Endothelial cell of umbilical vein (primary cell): ENCODE results near the gene PDSS2. TPM values are rescaled to one million over a fixed set of nuclear protein-coding genes. Genes with fewer than 3 reads are reported as not detected.

ENCODE experiments used
- BruUV-seq: library from RNA; stranded (reverse); fragments of 400-500 nt; replicated peaks from 2 replicates; lab custom pipeline; 2021; lab: Mats Ljungman, UMichigan
- CTCF ChIA-PET: fragments of 300-600, 350-600 bp; sonication (Branson Sonifier 250); formaldehyde crosslinking; loops from one replicate; lab custom pipeline; 2021; ENCODE audit warnings: antibody characterized with exemption, inconsistent platforms; lab: Charles Lee
- POLR2A ChIA-PET: fragments of 300-600, 350-600 bp; sonication (Branson Sonifier 250); formaldehyde crosslinking; loops from one replicate; lab custom pipeline; 2021; ENCODE audit warnings: antibody characterized with exemption, inconsistent platforms; lab: Charles Lee
- DNase-seq: peaks from one replicate; pipeline ENCODE4 v3.0.0-alpha.2; 2011; ENCODE audit warnings: low read depth, low spot score
- FAIRE-seq: peaks from 2 replicates; lab custom pipeline; 2011; peaks lifted over from hg19 to GRCh38; lab: Jason Lieb, UNC
- H2AFZ ChIP-seq: 2 replicates; pipeline ENCODE4 v1.6.0; 2012; ENCODE audit warnings: low read depth, low read length, control low read depth, inconsistent platforms
- H3K27ac ChIP-seq: 2 replicates; pipeline ENCODE4 v1.5.1; 2011; ENCODE audit warnings: low read depth, mild to moderate bottlenecking, control low read depth, low read length, moderate library complexity; ENCODE audit not compliant: insufficient read depth
- H3K27me3 ChIP-seq, 2 experiments: 2 replicates each; pipeline versions ENCODE4 v1.6.0 to v1.6.1; 2011; ENCODE audit warnings: low read length in 2 of 2, mixed read lengths in 1 of 2; ENCODE audit not compliant: control insufficient read depth in 2 of 2, insufficient read depth in 2 of 2
- H3K36me3 ChIP-seq, 2 experiments: 2 replicates in 1 of 2; 3 replicates in 1 of 2; pipeline ENCODE4 v1.5.1; 2011; ENCODE audit warnings: low read length in 2 of 2, mild to moderate bottlenecking in 1 of 2, moderate library complexity in 1 of 2; ENCODE audit not compliant: control insufficient read depth in 2 of 2, insufficient read depth in 2 of 2; ENCODE audit errors: extremely low read depth in 1 of 2
- H3K4me1 ChIP-seq: 3 replicates; pipeline ENCODE4 v1.5.1; 2011; ENCODE audit warnings: mild to moderate bottlenecking, low read length; ENCODE audit not compliant: control insufficient read depth, insufficient read depth; ENCODE audit errors: extremely low read depth
- H3K4me2 ChIP-seq: 2 replicates; pipeline ENCODE4 v1.6.1; 2011; ENCODE audit warnings: low read length, control low read depth, mixed read lengths; ENCODE audit not compliant: insufficient read depth
- H3K4me3 ChIP-seq, 3 experiments: fragments of 200-600 bp in 1 of 3; sonication (generic), shearing (Covaris generic) in 1 of 3; replicated peaks in 1 of 3; 2 replicates each; pipeline ENCODE4 v1.5.1; 2011 to 2016; ENCODE audit warnings: control low read depth in 3 of 3, low read length in 3 of 3, mild to moderate bottlenecking in 2 of 3, inconsistent platforms in 1 of 3, low read depth in 1 of 3, moderate library complexity in 1 of 3; ENCODE audit not compliant: insufficient read depth in 1 of 3
- H3K79me2 ChIP-seq: 2 replicates; pipeline ENCODE4 v1.6.0; 2012; ENCODE audit warnings: low read length, inconsistent platforms; ENCODE audit not compliant: control insufficient read depth, insufficient read depth
- H3K9ac ChIP-seq: replicated peaks from 2 replicates; pipeline ENCODE3; 2011; ENCODE audit warnings: low read length, control low read depth; ENCODE audit not compliant: insufficient read depth; ENCODE audit errors: extremely low read depth
- H3K9me1 ChIP-seq: replicated peaks from 3 replicates; pipeline ENCODE4 v1.6.0; 2011; ENCODE audit warnings: mild to moderate bottlenecking, low read length; ENCODE audit not compliant: control insufficient read depth, insufficient read depth; ENCODE audit errors: extremely low read depth
- H3K9me3 ChIP-seq: replicated peaks from 2 replicates; pipeline ENCODE4 v1.5.1; 2012; ENCODE audit warnings: low read length, inconsistent platforms; ENCODE audit not compliant: control insufficient read depth, insufficient read depth
- H4K20me1 ChIP-seq: replicated peaks from 2 replicates; pipeline ENCODE3; 2011; ENCODE audit warnings: mild to moderate bottlenecking, low read length; ENCODE audit not compliant: control insufficient read depth, insufficient read depth; ENCODE audit errors: extremely low read depth
- EZH2 ChIP-seq: IDR thresholded peaks from 2 replicates; pipeline ENCODE4 v1.6.1; 2012; ENCODE audit warnings: borderline replicate concordance, low read depth, mild to moderate bottlenecking, moderate library complexity, low read length, inconsistent platforms; ENCODE audit not compliant: severe bottlenecking
- FOS ChIP-seq: IDR thresholded peaks from 2 replicates; pipeline ENCODE4 v1.6.1; 2011; ENCODE audit warnings: mild to moderate bottlenecking, low read length, moderate library complexity, borderline replicate concordance; ENCODE audit not compliant: insufficient read depth
- GATA2 ChIP-seq: IDR thresholded peaks from 2 replicates; pipeline ENCODE4 v1.7.0; 2011; ENCODE audit warnings: low read depth, mild to moderate bottlenecking, moderate library complexity, mixed read lengths, low read length; ENCODE audit not compliant: insufficient read length, insufficient read depth
- JUN ChIP-seq: IDR thresholded peaks from 2 replicates; pipeline ENCODE4 v1.6.1; 2011; ENCODE audit warnings: borderline replicate concordance, low read depth; ENCODE audit not compliant: insufficient read length, insufficient read depth
- MYC ChIP-seq: IDR thresholded peaks from one replicate; pipeline ENCODE4 v1.6.1; 2011; ENCODE audit warnings: mild to moderate bottlenecking, low read depth, low read length
- POLR2A ChIP-seq: IDR thresholded peaks from 2 replicates; pipeline ENCODE4 v1.6.1; 2012; ENCODE audit warnings: low read depth, mild to moderate bottlenecking, control low read depth, low read length
- POLR2AphosphoS5 ChIP-seq: IDR thresholded peaks from 2 replicates; pipeline ENCODE4 v1.6.1; 2012; ENCODE audit warnings: low read depth, mild to moderate bottlenecking, control low read depth, low read length, moderate library complexity; ENCODE audit not compliant: insufficient read depth
- dilution Hi-C: fragments of 300-500 bp; cut with MboI; formaldehyde crosslinking; loops from one replicate; pipeline ENCODE4 v1.15.0; 2019; ENCODE audit warnings: low sequenced_read_pairs; ENCODE audit not compliant: extremely low pct_ligation_motif_present
- intact Hi-C: fragments of 100-400 bp; cut with micrococcal nuclease; formaldehyde crosslinking; loops from one replicate; pipeline ENCODE4 v1.10.0; 2022
- polyA plus RNA-seq, 4 experiments: library from polyadenylated mRNA; depleted of rRNA in 3 of 4; stranded (reverse) in 3 of 4; unstranded in 1 of 4; fragments of >200 nt; gene quantifications; 2 replicates each; pipeline versions ENCODE4 v1.2.1 to v1.2.3, GENCODE V29; 2011 to 2012; ENCODE audit warnings: missing spikeins in 1 of 4
- total RNA-seq: library from RNA; stranded (reverse); gene quantifications from 2 replicates; pipeline ENCODE4 v1.2.3, GENCODE V29; 2021
- TF ChIP-seq, protein P1 (sequence below): IDR thresholded peaks from 2 replicates; pipeline ENCODE4 v1.6.1; 2011; ENCODE audit not compliant: insufficient read depth, insufficient read length
- TF ChIP-seq, protein P2 (sequence below), 2 donors: IDR thresholded peaks; 1 replicate in 1 of 2; 2 replicates in 1 of 2; pipeline ENCODE4 v1.5.1; 2011; ENCODE audit warnings: low read length in 2 of 2, mild to moderate bottlenecking in 2 of 2, moderate library complexity in 2 of 2, control low read depth in 1 of 2, inconsistent platforms in 1 of 2, low read depth in 1 of 2; ENCODE audit not compliant: insufficient read depth in 1 of 2; ENCODE audit errors: extremely low read depth in 1 of 2

Gene PDSS2
- total and polyA plus RNA-seq, 2 donors (not counting 3 experiments of a cell fraction or from before 2014, with no cell fraction given): 7.6 to 9.3 TPM

DNA sequence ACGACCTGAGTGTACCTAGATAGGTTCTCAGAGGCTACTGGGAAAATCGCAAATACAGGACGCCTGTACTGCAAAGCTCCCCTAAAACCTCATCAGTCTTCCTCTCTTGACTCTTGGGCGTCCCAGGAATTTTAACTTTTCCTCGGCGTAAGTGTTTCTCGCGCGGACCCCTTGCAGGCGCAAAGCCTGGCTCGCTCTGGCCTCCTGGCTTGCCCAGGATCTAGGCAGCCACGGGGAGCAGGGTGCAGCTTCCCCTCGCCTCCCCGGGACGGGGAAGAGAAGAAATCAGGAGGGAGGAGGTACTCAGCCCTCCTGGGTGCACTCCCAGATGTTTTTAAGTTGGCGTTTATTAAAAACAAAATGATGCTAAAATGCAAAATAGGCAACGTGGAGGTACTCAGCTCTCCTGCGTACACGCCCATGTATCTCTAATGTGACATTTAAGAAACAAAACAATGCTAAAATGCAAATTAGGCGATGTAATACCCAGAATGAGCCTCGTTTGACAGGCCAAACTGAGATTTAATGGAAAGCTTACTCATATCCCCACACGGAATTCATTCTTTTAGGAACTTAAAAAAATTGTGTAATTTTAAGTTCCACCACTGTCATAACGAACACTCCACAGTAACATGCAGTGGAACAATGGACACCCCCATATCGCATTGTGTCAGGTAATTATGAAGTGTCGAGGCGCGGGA lies 29.0 kb upstream of the PDSS2 start:
- DNase-seq (no peak), FAIRE-seq (no peak)
- Histone ChIP-seq H2AFZ (peak overlapping the region; percentile 74), H3K4me2 (peak overlapping the region; percentile 82), H3K4me1 (peaks cover 34% of the 10 kb centered on the region), H3K27ac (no peak overlapping the region), H4K20me1 (no peaks in the 10 kb centered on the region), H3K9me3 (no peaks in the 10 kb centered on the region), H3K4me3 (peak overlapping the region in 2 of 3 experiments; percentile 61 to 66), H3K9me1 (no peaks in the 10 kb centered on the region), H3K79me2 (peaks cover 1% of the 10 kb centered on the region), H3K36me3 (no peaks in the 10 kb centered on the region), H3K9ac (no peak overlapping the region), H3K27me3 (peaks cover 19 to 25% of the 10 kb centered on the region in 2 experiments)
- intact Hi-C loops (no loop called here), dilution Hi-C loops (no loop called here)
- BruUV-seq: no TSS peak
- ChIA-PET POLR2A (no interaction called here), CTCF (interaction anchor here (0.8 to 4.0 kb wide), 10 partner anchors 21 to 460 kb away, joined by 3 to 20 read pairs (median 4); partner anchors contain the start of genes MTRES1 and PDSS2)
- TF ChIP-seq EZH2 (peak; percentile 40), FOS (no peak)

DNA sequence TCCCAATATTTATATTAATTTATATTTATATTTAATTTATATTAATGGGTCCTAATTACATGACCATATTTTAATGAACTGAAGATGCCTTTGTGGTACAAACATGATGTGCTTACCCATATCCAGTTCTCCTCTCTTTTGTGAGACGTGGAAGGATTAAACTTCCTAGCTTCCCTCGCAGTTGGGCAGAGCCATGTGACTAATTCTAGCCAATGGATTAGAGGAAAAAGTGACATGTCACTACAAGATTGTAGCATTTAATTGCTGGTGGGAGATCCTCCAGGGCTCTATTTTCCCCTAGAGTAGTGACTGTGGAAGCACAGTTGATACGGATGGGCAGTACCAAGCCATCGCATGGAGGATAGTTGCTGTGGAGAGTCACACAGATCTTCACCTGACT lies 25.8 kb upstream of the PDSS2 start:
- DNase-seq (no peak), FAIRE-seq (no peak)
- peaks cover 14% of the 10 kb centered on the region for H3K4me1 ChIP-seq
- no peak overlapping the region for H3K4me3 ChIP-seq
- intact Hi-C loops: no loop called here
- TF ChIP-seq EZH2: no peak
- TF ChIP-seq POLR2A: no peak
- TF ChIP-seq JUN: no peak
- TF ChIP-seq, protein P1, sequence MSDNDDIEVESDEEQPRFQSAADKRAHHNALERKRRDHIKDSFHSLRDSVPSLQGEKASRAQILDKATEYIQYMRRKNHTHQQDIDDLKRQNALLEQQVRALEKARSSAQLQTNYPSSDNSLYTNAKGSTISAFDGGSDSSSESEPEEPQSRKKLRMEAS: no peak
- TF ChIP-seq, protein P2, sequence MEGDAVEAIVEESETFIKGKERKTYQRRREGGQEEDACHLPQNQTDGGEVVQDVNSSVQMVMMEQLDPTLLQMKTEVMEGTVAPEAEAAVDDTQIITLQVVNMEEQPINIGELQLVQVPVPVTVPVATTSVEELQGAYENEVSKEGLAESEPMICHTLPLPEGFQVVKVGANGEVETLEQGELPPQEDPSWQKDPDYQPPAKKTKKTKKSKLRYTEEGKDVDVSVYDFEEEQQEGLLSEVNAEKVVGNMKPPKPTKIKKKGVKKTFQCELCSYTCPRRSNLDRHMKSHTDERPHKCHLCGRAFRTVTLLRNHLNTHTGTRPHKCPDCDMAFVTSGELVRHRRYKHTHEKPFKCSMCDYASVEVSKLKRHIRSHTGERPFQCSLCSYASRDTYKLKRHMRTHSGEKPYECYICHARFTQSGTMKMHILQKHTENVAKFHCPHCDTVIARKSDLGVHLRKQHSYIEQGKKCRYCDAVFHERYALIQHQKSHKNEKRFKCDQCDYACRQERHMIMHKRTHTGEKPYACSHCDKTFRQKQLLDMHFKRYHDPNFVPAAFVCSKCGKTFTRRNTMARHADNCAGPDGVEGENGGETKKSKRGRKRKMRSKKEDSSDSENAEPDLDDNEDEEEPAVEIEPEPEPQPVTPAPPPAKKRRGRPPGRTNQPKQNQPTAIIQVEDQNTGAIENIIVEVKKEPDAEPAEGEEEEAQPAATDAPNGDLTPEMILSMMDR (IDR thresholded peaks at IDR 0.05; ENCODE audit: extremely low read depth in 1 of 2, insufficient read depth in 1 of 2, low read depth in 1 of 2, low read length in 2 of 2): no peak
- TF ChIP-seq GATA2: no peak
- no peak for TF ChIP-seq FOS
- TF ChIP-seq MYC: no peak
- TF ChIP-seq POLR2AphosphoS5: no peak
- no peak overlapping the region for H3K9ac ChIP-seq
- ChIA-PET POLR2A (no interaction called here), CTCF (interaction anchor here (1.0 to 1.2 kb wide), 2 partner anchors 25 to 167 kb away, joined by 3 to 4 read pairs; partner anchors contain the start of gene PDSS2)
- no peak overlapping the region for H3K27ac ChIP-seq
- H3K9me3 ChIP-seq: no peaks in the 10 kb centered on the region
- H3K36me3 ChIP-seq: no peaks in the 10 kb centered on the region
- H3K9me1 ChIP-seq: no peaks in the 10 kb centered on the region
- dilution Hi-C loops: no loop called here
- no peaks in the 10 kb centered on the region for H4K20me1 ChIP-seq
- no peak overlapping the region for H3K4me2 ChIP-seq
- H3K27me3 ChIP-seq: peaks cover 29 to 30% of the 10 kb centered on the region in 2 experiments
- H3K79me2 ChIP-seq: no peaks in the 10 kb centered on the region
- no peak overlapping the region for H2AFZ ChIP-seq
- no TSS peak for BruUV-seq
